Left renal pelvis (tissue), 4 donors: ENCODE measurements around the gene STH. TPM values are rescaled to one million over a fixed set of nuclear protein-coding genes. Genes with fewer than 3 reads are reported as not detected.

Source experiments
- DNase-seq, 4 donors: peaks; one replicate each; pipeline ENCODE4 v3.0.0-alpha.2; 2013; ENCODE audit warnings: low read depth in 4 of 4, low spot score in 3 of 4
- polyA plus RNA-seq, 4 donors: library from polyadenylated mRNA; unstranded; fragments of 120-200 nt; gene quantifications; one replicate each; pipeline ENCODE4 v1.2.1, GENCODE V29; 2013; ENCODE audit not compliant: insufficient read length in 4 of 4

The STH gene
- polyA plus RNA-seq, 4 donors = not detected

DNA sequence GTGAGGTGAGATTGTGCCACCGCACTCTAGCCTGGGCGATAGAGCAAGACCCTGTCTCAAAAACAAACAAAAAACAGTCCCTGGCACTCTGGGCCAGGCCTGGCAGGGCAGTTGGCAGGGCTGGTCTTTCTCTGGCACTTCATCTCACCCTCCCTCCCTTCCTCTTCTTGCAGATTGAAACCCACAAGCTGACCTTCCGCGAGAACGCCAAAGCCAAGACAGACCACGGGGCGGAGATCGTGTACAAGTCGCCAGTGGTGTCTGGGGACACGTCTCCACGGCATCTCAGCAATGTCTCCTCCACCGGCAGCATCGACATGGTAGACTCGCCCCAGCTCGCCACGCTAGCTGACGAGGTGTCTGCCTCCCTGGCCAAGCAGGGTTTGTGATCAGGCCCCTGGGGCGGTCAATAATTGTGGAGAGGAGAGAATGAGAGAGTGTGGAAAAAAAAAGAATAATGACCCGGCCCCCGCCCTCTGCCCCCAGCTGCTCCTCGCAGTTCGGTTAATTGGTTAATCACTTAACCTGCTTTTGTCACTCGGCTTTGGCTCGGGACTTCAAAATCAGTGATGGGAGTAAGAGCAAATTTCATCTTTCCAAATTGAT lies 24.8 kb downstream of the STH start:
- no peak for DNase-seq

DNA sequence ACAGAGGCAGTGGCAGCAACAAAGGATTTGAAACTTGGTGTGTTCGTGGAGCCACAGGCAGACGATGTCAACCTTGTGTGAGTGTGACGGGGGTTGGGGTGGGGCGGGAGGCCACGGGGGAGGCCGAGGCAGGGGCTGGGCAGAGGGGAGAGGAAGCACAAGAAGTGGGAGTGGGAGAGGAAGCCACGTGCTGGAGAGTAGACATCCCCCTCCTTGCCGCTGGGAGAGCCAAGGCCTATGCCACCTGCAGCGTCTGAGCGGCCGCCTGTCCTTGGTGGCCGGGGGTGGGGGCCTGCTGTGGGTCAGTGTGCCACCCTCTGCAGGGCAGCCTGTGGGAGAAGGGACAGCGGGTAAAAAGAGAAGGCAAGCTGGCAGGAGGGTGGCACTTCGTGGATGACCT lies 25.5 kb downstream of the STH start:
- no peak for DNase-seq

DNA sequence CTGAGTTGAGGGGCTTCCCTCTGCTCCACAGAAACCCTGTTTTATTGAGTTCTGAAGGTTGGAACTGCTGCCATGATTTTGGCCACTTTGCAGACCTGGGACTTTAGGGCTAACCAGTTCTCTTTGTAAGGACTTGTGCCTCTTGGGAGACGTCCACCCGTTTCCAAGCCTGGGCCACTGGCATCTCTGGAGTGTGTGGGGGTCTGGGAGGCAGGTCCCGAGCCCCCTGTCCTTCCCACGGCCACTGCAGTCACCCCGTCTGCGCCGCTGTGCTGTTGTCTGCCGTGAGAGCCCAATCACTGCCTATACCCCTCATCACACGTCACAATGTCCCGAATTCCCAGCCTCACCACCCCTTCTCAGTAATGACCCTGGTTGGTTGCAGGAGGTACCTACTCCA lies 26.0 kb downstream of the STH start:
- no peak for DNase-seq

DNA sequence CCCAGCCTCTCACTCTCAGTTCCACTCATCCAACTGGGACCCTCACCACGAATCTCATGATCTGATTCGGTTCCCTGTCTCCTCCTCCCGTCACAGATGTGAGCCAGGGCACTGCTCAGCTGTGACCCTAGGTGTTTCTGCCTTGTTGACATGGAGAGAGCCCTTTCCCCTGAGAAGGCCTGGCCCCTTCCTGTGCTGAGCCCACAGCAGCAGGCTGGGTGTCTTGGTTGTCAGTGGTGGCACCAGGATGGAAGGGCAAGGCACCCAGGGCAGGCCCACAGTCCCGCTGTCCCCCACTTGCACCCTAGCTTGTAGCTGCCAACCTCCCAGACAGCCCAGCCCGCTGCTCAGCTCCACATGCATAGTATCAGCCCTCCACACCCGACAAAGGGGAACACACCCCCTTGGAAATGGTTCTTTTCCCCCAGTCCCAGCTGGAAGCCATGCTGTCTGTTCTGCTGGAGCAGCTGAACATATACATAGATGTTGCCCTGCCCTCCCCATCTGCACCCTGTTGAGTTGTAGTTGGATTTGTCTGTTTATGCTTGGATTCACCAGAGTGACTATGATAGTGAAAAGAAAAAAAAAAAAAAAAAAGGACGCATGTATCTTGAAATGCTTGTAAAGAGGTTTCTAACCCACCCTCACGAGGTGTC lies 26.6 kb downstream of the STH start:
- no peak for DNase-seq

DNA sequence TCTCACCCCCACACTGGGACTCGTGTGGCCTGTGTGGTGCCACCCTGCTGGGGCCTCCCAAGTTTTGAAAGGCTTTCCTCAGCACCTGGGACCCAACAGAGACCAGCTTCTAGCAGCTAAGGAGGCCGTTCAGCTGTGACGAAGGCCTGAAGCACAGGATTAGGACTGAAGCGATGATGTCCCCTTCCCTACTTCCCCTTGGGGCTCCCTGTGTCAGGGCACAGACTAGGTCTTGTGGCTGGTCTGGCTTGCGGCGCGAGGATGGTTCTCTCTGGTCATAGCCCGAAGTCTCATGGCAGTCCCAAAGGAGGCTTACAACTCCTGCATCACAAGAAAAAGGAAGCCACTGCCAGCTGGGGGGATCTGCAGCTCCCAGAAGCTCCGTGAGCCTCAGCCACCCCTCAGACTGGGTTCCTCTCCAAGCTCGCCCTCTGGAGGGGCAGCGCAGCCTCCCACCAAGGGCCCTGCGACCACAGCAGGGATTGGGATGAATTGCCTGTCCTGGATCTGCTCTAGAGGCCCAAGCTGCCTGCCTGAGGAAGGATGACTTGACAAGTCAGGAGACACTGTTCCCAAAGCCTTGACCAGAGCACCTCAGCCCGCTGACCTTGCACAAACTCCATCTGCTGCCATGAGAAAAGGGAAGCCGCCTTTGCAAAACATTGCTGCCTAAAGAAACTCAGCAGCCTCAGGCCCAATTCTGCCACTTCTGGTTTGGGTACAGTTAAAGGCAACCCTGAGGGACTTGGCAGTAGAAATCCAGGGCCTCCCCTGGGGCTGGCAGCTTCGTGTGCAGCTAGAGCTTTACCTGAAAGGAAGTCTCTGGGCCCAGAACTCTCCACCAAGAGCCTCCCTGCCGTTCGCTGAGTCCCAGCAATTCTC lies 27.4 kb downstream of the STH start:
- no peak for DNase-seq

DNA sequence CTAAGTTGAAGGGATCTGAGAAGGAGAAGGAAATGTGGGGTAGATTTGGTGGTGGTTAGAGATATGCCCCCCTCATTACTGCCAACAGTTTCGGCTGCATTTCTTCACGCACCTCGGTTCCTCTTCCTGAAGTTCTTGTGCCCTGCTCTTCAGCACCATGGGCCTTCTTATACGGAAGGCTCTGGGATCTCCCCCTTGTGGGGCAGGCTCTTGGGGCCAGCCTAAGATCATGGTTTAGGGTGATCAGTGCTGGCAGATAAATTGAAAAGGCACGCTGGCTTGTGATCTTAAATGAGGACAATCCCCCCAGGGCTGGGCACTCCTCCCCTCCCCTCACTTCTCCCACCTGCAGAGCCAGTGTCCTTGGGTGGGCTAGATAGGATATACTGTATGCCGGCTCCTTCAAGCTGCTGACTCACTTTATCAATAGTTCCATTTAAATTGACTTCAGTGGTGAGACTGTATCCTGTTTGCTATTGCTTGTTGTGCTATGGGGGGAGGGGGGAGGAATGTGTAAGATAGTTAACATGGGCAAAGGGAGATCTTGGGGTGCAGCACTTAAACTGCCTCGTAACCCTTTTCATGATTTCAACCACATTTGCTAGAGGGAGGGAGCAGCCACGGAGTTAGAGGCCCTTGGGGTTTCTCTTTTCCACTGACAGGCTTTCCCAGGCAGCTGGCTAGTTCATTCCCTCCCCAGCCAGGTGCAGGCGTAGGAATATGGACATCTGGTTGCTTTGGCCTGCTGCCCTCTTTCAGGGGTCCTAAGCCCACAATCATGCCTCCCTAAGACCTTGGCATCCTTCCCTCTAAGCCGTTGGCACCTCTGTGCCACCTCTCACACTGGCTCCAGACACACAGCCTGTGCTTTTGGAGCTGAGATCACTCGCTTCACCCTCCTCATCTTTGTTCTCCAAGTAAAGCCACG lies 28.3 kb downstream of the STH start:
- no peak for DNase-seq

DNA sequence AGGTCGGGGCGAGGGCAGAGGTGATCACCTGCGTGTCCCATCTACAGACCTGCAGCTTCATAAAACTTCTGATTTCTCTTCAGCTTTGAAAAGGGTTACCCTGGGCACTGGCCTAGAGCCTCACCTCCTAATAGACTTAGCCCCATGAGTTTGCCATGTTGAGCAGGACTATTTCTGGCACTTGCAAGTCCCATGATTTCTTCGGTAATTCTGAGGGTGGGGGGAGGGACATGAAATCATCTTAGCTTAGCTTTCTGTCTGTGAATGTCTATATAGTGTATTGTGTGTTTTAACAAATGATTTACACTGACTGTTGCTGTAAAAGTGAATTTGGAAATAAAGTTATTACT lies 28.9 kb downstream of the STH start:
- no peak for DNase-seq

DNA sequence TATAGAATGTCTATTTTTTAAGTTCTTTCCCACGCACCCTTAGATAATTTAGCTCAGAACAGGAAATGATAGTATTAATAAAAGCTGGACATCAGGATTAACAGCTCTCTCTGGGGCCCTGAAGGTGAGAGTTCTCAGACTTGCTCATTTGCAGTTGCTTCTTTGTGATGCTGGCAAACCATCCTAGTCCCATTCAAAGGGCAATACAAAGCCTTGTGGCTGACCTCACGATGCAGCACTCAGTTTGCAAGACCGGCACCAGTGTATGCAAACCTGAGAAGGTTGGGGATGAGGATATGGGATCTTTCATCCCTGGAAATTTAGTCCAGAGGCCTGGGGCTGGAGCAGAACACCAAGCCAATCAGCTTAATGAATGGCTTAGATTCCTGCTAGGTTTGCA lies 29.3 kb downstream of the STH start:
- no peak for DNase-seq

DNA sequence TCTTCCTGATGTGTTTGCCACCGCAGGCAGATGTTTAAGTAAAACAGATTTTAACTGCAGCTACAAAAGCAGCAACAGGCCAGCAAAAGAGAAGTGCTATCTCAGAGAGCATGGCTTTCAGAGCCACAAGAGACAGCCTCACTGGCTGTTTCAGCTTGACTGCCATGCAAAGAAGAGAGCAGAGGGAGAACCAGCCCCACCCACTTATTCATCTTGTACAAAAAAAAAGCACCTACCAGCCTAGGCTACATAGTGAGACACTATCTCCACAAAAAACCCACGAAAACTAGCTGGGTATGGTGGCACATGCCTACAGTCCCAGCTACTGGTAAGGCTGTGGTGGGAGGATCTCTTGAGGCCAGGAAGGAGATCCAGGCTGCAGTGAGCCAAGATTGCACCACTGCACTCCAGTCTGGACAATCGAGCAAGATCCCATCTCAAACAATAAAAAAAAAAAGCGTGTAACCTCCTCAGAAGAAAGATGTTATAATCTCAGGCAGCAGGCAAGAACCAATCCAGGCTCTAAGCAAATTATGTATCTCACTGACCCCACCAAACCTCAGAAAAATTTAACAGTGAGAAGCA lies 30.0 kb downstream of the STH start:
- DNase-seq = no peak

DNA sequence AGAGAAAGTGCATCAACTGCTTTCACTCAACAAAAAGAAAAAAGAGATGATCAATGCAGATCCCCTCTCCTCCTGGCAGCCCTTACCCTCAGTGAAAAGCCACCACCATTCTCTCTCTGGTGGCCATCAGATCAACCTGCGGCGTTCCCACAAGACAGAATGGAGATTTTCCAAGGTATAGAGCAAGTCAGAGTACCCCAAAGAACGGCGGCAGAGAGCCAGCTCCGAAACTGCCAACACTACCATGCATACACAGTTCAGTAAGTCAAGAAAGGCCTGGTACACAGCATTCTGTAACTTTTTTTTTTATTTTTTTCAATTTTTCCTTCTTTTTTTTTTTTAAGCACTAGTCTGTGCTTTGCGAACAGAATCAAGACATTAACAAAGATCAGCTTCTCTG lies 30.6 kb downstream of the STH start:
- DNase-seq = no peak

DNA sequence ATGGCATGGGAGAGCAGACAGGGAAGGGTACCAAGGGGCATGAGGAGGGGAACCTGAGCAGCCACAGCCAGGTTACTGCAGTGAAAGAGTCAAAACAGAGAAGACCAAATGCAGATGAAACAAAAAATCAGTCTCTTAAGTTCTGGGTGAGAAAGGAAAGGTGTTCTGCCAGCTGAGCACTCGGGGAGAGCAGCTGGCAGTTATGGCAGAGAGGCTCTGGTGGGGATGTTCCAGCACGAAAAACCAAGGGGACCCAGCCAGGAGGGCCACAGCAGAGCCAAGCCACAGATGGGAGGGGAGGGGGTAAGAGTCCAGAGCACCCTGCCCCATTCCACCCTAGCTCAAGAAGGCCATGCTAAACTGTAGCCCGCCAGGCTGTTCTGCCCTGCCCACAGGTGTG lies 31.7 kb downstream of the STH start:
- no peak for DNase-seq

DNA sequence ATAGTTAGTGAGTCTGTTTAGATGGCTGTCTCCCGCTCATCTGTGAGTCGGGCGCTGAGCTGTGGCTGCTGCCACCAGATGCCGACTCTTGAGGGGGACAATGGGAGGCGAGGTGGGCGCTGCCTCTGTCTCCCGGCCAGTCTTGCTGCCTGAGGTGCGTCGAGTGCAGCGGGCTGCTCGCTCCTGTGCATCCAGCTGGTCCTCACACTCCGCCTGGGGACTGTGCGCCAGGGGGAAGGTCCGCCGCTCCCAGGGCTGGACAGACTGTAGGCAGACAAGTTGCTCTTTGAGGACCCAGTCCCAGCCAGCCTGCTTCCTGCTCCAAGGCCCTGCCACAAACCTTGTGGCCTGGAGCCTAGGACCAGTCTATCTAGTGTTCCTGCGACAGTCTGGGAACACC lies 32.4 kb downstream of the STH start:
- no peak for DNase-seq

DNA sequence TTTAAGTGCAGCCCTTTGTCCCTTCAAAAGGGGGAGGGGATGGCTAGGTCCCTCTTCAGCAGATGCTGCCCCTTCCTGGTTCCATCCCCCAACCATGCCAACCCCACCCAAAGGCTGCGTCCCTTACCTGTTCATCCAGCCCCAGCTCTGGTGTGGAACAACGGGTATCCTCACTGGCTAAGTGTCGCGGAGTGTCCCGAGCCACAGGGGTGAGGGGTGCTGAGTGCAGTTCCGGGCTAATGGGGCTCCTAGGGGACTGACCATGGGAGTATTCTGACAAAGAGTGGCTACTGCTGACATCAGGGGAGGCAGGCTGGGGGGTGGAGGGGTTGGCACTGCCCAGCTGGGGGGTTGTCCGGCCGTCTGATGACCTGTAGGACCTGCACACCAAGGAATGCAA lies 32.9 kb downstream of the STH start:
- no peak for DNase-seq

DNA sequence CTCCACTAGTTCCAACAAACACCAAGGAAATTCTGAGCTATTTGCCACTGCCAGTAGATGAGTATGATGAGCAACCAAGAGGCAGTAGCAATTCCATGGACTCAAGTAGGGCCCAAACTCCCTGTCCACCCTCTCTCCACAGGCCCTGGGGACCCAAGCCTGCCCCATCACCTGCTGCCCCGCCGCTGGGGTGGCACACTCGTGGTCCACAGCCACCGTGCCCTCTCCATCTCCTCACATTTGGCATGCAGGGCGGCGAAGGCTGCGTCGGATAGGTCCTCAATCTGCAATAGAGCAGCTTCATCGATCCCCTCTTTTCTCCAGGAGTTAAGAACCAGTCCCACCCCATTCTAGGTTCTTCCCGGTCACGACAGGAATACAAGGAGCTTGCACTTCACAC lies 33.9 kb downstream of the STH start:
- DNase-seq = no peak

DNA sequence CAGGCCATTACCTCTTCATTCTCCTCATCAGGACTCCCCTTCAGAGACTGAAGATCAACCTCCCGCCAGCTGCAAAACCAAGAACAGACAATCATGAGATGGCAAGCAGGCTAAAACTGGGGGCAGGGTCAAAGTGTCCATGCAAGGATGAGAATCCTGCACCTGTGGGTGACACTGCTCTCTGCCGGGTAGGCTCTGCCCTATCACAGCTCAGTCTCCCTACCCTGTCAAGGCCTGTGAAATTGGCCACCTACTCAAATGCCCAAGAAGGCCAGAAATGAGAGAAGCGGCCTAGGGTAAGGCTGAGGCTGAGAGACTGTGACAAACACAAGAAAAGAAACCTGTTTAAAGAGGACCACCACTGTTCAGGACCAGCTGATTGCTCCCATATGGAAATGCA lies 34.3 kb downstream of the STH start:
- DNase-seq = no peak

DNA sequence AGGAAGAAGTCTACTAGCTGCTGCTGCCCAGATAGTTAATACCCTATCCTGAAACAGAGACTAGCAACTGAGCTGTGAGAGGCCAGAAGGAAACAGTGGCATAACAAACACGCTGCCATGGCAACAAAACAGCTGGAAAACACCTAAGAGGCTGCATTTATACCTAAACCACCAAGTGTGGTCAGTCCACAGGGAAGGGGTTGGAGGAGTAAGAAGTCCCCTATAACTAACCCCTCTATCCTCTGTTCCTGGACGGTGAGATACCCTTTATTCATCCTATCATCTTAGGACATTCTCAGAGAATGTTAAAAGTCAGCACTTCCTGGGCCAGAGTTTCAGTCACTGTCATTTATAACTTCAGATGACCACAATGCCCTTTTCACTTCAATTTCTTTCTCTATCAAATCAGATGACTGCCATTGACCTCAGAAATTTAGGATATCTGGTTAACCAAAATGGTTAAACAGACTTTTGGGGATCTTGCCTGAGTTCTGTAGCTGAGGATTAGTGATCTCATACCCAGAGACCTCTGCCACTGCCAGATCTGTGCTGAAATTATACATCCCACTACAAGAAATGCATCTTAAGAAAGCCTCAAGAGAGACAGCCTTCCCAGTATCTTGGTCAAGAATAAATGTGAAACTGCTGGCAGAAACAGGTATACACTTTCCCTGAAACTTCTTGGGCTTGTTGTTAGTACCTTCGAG lies 36.2 kb downstream of the STH start:
- no peak for DNase-seq

DNA sequence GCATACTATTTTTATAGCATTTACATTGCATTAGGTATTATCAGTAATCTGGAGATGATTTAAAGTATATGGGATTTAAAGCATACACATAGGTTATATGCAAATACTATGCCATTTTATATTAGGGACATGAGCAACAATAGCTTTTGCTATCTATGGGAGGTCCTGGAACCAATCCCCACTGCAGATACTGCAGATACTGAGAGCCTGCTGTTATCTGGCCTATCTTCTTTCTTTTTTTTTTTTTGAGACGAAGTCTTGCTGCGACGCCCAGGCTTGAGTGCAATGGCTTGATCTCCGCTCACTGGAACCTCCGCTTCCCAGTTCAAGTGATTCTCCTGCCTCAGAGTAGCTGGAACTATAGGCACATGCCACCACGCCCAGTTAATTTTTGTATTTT lies 37.4 kb downstream of the STH start:
- no peak for DNase-seq

DNA sequence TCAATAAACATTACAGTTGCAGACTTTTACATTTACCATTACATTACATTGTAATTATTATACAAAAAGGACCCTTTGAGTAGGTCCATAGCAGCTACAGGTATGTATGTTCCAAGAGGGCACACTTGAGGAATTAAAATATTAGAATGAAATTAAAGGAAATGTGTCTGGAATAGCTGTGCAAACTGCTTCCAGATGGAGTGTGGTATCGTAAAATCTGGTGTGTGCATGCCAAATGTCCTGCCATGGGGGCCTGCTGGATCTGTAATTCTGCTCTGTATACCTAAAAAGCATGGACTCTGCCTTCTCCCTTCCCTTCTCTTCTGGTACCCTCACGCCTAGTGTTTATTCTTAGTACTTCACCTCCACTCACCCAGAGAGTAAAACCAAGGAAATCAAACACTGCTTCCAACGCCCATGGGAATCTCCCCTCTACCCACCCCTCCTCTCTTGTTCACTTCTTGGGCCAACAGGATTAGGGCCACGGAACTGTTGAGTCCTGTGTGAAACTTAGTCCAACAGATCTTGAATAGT lies 38.7 kb downstream of the STH start:
- DNase-seq = no peak

DNA sequence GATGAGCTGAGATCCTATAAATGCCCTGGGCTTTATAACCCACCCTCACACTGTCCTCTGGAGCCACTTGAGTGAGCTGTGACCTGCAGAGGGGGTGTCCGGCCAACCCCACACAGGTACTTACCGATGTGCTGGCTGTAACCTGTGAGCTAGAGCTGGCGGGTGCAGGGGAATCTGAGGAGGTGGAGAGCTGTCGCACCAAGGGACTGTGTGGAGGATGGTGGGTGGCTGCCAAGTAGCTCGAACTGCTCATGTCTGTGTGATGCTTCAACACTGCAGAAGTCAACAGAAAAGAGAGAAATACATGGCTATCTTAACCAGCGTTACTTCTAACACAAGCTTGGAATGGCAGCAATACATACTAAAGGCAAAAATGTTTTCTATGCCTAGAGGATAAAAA lies 39.4 kb downstream of the STH start:
- no peak for DNase-seq

DNA sequence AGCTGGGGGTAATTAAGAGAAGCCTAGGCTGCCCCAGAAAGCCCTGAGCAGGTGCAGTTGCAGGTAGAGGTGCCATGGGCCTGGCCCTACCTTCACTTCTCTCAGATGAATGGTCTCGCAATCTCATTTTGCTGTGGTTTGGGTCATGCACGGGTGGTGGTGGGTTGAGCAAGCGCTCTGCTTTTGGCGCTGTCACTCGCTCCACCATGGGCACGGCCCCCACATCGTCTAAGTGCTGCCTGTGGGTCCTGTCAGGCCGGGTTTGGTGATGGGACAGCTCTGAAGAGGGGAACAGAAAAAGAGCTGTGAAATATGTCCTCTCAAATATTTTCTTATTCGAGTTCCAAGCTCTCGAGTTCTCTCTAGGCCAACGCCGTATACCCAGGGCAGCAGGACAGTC lies 39.9 kb downstream of the STH start:
- DNase-seq = no peak
